ENCODE measurements around the gene AGPAT3. TPM values are rescaled to one million over a fixed set of nuclear protein-coding genes. Genes with fewer than 3 reads are reported as not detected.

Gene AGPAT3
- total RNA-seq, 1 donor from 2014 or later = 84.7 TPM

DNA sequence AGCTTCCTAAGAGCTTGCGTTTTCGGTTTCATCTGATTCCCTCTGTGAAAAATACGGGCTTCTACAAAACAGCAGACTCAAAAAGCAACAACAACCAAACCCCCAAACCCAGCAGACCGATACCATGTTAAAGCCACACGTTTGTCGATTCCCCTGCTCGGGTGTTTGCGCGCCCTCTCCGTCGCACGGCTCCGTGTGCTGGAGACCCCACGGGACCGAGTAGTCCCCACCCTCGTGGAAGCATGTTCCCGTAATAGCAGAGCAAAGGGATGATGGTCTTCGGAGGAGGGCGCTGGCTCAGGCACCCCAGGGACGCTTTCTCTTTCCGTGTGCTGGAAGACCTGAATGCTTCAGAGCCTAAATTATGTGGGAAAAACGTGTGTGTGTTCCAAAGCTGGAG lies 42.7 kb downstream of the AGPAT3 start:
- no peak for DNase-seq (ENCODE audit: low spot score)

DNA sequence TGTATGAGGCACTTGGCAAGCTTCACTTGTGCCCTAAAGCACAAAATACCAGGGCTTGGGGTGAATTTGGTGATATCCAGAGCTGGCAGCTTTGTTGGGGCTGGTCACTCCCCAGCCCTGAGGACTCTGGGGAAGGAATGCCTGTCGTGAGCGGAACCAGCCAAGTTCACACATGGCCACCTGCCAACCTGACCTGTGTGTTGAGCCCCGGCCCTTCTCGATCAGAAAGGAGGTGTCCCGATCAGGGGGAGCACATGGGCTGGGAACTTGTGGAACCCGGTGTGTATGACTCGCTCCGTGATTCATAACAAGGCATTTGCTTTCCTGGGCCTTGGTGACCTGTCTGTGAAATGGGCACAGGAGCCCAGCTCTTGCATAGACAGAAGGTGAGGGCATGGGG lies 43.1 kb downstream of the AGPAT3 start:
- no peak for DNase-seq (ENCODE audit: low spot score)

DNA sequence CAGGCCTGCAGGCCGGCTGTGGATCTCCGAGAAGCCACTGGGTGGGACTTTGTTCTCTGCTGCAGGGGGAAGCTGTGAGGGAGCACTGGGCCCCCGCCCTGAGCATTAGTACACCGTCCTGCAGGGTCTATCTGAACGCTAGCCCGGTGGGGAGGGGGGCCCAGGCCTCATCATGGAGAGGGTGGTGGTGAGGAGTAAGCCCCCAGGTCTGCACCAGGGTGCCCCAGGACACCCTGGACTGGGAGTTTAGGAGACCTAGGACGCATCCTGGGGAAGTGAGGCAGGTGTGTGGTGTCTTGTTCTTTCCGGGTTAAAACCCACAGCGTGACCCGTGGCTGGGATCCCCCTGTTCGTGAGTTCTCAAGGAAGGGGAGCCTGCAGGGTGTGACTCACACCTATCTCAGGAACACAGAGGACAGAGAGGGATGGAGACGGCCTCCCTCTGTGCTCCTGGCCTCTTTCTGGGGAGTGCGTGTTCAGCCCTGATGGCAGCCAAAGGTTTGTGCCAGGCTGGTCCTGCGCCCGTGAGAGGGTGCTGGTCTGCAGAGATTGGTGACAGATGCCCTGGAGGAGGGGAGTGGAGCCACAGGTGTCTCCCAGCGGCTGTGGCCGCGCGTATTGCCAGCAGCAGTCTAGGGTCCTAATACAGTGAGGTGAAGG lies 44.8 kb downstream of the AGPAT3 start:
- no peak for DNase-seq (ENCODE audit: low spot score)

DNA sequence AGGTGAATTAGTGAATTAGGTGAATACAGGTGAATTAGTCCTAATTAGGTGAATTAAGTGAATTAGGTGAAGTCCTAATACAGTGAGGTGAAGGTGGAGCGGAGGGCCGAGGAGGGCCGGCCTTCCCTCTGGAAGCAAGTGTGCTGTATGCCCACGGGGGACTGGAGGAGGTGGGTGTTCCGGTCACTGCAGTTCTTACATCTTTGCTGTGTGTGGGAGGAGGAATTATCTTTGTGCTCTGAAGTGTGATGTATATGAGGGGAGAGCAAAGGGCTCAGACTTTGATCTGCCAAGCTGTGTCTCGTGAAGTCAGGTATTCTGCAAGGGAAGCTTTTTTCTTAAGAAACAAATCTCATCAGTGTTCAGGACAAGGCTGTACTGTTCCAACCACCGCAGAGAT lies 45.4 kb downstream of the AGPAT3 start:
- no peak for DNase-seq (ENCODE audit: low spot score)

DNA sequence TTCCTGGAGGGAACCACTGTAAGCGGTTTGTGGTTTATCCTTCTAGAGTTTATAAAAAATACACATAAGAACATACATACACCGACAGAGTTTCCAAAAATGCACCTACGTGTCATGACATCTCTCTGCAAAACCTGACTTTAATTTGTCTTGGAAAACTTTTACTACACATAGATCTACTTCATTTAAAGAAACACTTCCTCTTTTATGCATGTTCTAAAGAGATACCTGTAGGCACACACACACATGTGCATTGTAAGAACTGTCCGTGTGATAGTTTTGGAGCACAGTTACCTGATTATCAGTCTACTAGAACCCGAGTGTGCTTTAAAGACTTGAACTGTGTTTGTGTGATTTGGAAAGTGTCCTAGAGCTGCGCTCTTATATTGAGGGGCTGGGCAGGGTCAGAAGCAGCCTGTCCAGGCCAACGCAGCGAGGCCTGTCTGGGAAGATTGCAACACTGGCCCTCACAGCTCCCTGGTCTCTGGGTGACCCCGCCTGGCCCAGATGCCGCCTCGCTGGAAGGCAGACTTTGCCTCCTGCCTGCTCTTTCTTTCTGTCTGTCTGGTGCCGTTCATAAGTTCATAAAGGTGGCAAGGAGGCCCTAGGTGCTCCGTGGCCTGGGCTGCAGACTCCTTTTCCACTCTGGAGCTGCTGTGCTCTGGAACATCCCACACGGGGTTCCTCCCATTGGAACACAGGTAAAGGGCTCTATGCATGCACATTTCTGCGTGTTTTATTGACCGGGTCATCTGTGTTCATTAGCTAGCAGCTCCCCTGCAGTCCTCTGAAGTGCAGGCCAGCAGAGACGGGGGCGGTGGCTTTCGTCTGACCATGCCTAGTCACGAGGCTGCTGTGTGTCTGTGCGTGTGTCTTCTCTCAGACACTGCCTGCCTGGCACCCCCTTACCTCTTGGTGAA lies 46.3 kb downstream of the AGPAT3 start:
- DNase-seq (ENCODE audit: low spot score) = no peak

DNA sequence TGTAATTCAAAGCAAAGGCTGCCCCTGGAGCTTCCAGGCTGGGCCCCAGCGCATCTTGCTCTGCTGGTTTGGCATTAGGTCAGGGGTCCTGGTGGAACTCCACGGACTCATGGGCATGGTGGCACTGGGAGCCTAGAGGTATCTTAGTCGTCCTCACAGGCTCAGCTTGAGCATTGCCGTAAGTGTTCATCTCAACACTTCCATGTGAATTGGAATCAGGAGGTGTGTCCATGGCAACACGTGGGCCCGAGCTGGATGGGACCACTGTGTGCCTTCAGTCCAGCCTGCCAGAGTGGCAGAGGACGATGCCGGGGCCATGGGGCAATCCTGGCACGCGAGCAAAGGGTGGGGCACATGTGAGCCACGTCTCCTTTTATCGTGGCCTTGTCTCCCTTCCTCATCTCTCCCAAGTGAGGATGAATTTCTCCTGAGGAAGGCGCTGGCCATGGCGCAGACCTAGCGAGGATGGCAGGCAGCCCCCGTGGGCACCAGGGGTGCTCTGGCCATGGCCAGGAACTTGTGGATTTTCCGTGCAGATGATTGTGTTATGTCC lies 47.0 kb downstream of the AGPAT3 start:
- no peak for DNase-seq (ENCODE audit: low spot score)

DNA sequence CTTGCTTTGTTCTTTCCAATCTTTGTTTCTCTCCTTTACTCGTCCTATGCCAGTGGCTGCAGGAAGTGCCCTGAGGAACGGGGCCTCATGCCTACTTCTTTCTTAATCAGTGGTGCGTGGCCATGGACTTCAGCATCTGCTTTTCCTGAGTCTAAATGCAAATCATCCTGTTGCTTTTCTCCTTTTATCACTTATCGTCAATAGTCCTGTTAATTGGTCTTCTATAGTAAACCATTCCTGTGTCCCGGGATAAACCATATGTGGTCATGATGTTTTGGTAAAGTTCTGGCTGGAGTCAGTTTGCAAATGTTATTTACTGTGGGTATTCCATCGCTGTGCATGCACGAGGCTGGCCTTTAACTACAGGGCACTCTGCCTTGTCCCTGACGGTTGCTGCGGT lies 47.5 kb downstream of the AGPAT3 start:
- DNase-seq (ENCODE audit: low spot score) = no peak

DNA sequence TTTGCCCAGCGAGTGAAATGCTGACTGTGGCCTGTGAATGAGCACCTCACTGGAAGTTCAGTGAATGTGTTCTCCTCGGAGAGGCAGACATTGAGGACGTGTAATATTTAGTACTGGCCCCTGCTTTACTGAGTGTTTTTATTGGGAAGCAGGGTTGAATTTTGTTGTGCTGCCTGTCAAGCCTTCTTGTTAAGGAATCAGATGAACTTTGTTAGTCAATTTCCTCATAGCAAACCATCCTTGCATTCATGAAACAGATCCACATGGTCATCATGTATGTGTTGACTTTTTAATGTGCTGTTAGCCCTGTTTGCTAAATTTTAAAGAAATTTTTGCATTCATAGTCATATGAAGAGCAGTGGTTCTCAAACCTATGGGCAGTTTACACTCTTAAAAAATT lies 47.9 kb downstream of the AGPAT3 start:
- no peak for DNase-seq (ENCODE audit: low spot score)

DNA sequence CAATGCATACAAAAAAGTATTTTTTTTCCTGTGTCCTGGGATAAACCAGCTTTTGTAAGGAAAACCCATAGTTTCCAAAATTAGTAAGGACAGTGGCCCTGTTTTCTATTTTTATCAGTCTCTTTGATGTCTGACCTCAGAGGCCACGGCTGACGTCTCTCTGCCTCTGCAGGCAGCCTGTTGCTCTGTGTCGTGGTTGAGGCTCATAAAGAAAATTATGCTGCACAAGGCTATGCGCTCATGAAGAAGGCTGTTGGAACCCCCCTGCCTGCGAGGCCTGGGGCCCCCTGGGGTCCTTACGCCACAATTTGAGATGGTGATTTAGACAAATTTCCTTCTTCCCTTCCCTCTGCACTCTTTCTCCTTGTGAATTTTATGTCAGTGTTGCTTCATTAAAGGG lies 48.9 kb downstream of the AGPAT3 start:
- DNase-seq (ENCODE audit: low spot score) = no peak

DNA sequence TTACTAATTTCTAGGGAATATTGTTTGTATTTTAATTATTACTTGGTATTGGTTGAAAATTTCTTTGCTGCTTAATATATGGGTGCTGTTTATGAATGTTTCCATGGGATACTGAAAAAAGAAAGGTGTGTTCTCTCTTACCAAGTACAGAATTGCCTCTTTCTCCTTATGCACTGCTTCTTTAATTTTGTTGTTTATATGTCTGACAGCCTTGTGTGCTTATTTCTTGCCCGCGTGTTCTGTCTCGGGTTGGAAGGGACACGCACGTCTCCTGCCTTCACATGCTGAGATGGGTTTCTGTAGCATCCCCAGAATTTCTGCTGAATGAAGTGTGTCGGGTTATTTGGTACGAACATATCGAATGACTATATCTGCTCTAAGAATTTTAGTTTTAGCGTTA lies 51.1 kb downstream of the AGPAT3 start:
- no peak for DNase-seq (ENCODE audit: low spot score)

DNA sequence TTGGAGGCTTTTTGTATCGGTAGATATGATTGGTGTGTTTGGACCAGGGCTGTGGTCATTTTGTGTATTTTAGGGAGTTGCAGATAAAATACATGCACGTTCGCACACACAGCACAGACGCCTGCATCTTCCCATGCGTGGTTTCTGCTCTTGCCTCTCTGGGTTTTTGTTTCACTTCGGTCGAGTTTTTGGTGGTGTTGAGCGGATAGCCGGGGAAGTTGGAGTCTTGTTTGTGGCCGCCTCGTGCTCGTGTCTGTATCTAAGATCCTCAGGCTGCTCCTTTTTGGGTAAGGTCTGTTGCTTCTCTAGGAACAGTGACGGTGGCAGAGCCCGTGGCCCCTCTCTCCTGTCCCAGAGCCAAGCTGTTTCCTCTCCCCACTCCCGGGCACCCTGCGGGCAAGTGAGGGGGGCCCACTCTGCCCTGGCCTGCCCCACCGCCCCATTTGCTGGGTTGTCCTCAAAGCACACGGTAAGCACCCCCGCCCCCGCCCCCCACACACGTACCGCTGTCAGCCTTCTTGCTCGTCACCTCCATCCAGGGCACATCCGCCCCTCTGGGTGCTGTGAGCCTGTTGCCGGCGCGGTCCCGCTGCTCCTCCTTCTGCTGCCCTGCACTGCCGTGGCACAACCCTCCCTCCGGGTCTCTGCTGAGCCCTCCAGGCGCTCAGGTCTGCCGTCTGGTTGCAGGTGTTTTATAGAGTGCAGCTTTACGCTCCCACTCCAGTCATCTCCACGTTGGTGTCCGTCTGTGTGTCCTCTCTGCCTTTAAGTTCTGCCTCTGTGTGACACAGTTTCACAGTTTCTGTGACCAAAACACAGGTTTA lies 51.9 kb downstream of the AGPAT3 start:
- DNase-seq (ENCODE audit: low spot score) = no peak

DNA sequence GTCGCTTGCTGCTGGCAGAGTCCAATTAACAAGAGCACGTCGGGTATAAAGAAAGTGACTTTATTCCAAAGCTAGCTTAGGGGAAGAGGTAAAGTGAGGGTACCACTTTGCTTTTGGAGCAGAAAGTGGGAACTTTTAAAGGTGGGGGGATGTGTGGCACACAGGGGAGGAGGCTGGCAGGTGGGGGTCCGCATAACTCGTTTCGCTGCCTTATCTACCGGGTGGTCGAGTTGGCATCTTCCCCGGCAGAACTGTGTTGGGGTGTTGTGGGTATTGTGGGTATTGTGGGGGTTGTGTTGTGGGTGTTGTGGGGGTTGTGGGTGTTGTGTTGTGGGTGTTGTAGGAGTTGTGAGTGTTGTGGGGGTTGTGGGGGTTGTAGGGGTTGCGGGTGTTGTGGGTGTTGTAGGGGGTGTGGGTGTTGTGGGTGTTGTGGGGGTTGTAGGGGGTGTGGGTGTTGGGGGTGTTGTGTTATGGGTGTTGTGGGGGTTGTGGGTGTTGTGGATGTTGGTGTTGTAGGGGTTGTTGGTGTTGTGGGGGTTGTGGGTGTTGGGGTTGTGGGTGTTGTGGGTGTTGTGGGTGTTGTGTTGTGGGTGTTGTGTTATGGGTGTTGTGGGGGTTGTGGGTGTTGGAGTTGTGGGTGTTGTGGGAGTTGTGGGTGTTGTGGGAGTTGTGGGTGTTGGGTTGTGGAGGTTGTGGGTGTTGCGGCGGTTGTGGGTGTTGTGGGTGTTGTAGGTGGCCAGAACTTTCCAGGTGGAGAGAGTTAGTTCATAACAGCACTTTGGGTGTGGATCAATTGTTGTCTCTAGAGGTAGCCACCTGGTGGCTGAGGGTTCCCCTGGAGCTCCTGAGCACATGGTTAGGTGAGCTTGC lies 52.7 kb downstream of the AGPAT3 start:
- no peak for DNase-seq (ENCODE audit: low spot score)

DNA sequence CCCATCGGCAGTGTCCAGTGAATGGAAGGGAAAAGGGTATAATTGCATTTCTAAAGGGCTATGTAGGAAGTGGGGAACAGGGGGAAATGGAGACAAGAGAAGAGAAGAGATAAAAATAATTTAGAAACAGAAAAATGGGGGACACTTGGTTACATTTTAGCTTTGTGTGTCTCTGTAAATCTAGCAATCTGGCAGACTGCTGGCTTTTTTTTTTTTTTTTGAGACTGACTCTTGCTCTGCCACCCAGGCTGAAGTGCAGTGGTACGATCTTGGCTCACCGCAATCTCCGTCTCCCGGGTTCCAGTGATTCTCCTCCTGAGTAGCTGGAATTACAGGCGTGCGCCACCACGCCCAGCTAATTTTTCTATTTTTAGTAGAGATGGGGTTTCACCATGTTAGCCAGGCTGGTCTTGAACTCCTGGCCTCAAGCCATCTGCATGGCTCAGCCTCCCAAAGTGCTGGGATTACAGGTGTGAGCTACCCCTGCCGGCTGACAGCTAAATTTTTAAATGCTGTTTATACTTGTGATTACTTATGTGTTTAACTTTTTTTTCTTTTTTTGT lies 53.4 kb downstream of the AGPAT3 start:
- no peak for DNase-seq (ENCODE audit: low spot score)

DNA sequence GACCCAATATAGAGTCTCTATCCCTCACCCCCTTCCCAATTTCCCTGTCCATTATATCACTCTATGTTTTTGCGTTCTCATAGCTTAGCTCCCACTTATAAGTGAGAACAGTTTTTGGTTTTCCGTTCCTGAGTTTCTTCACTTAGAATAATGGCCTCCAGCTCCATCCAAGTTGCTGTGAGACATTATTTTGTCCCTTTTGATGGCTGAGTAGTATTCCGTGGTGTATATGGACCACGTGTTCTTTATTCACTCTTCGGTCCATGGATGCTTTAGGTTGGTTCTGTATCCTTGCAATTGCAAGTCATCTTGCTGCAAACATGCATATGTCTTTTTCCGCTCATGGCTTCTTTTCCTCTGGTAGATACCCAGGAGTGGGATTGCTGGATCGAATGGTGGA lies 54.3 kb downstream of the AGPAT3 start:
- DNase-seq (ENCODE audit: low spot score) = no peak

DNA sequence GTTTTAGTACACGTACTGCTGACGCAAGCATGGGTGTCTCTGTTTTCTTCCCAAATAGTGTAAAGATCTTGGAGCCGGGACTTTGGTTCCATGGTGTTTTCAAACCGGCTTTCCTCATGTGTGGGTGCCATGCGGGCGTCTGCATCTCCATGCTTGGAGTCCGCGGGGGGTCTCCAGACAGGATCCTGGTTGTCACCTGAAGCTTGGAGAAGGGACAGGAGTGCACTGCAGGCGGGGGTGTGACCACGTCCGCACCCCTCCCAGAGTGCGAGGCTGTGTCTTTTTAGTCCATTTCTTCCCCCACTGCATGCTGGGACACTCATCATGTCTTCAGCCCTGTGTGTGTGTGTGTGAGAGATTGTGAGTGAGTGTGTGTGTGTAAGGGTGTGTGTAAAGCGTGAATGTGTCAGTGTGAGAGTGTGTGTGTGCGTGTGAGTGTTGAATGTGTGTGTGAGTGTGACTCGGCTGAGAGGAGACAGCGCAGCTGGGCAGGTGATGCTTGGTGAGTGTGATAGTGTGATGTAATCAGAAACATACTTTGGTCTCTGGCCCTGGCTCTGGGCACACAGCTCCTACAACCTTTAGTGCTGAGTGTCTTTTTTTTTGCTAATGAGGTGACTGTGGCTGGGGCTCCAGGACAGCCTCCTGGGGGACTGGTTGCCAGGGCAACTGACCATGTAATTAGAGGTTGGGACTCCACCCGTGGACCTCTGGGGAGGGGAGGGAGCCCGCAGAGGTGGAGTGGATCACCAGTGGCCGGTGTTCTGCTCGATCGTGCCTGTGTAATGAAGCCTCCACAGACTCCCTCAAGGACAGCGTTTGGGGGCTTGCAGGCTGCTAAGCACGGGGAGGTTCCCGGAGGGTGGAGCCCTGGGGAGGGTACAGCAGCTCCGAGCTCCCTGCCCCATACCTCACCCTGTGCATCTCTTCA lies 55.1 kb downstream of the AGPAT3 start:
- no peak for DNase-seq (ENCODE audit: low spot score)

DNA sequence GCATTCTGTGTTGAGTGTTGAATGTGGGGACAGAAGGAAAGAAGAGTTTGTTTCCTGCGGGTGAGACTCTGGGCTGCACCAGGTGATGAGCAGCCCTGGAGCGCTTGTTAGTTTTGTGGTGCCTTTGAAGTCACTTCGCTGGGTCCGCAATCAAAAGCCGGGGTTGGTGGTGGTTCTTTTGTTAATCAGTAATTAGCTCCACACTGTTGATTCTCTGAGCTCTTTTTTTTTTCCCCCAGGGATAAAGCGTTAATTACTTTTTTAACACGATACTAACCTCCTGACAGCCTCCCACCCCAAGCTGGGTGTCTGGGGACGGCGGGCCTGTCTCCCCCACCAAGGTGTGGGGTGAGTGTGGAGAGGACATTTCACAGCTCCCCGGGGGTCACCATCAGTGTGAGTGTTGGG lies 56.6 kb downstream of the AGPAT3 start:
- no peak for DNase-seq (ENCODE audit: low spot score)

DNA sequence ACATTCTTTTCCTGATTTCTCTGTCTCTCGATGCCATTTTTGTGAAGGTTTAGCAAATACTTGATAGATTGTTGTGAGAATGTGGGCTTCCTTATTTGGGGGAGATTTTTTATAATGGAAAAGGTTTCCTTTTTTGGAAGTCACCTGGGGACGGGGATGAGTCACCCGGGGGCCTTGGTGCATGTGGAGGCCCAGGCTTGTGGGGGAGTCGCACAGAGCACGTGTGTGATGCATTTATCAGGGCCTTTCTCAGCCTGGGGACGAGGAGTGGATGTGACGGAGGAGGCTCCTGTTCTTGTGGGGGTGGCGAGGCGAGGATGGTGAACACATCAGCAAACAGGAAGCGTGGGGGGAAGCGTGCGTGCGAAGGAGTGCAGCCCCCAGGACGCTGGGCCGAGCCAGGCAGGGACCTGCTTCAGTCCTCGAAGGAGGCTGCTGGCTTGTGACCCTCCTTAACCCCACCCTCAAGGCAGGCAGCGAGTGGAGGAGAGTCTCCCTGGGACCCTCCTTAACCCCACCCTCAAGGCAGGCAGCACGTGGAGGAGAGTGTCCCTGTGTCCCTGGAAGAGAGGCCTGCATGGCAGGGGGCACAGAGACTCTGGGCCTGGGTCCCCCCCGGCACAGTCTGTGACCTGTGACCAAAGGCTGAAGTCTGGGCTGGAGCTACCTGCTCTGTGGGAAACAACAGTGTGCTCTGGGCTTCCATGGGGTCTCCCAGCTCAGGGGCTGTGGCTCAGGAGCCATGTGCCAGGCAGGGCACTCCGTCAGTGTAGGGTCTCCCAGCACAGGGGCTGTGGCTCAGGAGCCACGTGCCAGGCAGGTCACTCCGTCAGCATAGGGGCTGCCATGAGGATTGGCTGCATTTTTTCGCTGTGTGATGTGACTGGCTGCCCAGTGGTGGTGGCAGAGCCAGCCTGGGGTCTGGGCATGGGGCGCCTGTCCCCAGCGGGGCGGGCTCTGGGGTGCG lies 57.2 kb downstream of the AGPAT3 start:
- no peak for DNase-seq (ENCODE audit: low spot score)

DNA sequence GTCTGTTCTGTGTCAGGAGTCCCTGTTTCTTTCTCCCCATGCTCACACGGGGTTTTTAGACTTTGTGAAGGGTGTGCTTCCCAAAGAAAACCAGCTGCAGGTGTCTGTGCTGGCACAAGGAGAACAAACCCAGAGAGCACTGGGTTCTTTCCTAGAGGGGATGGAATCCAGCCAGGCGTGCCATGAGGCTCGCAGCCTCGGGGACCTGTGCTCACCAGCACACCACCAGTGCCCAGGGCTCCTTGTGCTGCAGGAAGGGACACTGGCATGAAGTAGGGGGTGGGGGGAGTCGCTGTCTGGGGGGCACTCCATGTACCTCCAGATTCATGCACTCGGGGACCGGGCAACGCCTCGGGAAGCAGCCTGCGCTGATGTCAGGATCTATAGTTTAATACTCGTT lies 57.9 kb downstream of the AGPAT3 start:
- no peak for DNase-seq (ENCODE audit: low spot score)

Data from ureter (tissue), 1 donor.